Gastroesophageal sphincter (tissue), 3 donors: ENCODE data around the gene THY1.
A peak's percentile ranks its signal among the peaks of the same experiment; 100 is the strongest.

Source experiments
- EP300 ChIP-seq: sonication (generic); formaldehyde crosslinking; IDR thresholded peaks from one replicate; pipeline ENCODE4 v1.6.1; 2017; ENCODE audit warnings: antibody characterized with exemption, mild to moderate bottlenecking
- POLR2A ChIP-seq, 2 donors: fragments of 450-650 bp; IDR thresholded peaks; one replicate each; pipeline ENCODE4 v1.6.1; 2017; ENCODE audit warnings: antibody characterized with exemption in 2 of 2, mild to moderate bottlenecking in 2 of 2, moderate library complexity in 1 of 2
- POLR2AphosphoS5 ChIP-seq: sonication (generic); formaldehyde crosslinking; IDR thresholded peaks from one replicate; pipeline ENCODE4 v1.6.1; 2017; ENCODE audit warnings: antibody characterized with exemption
- TF ChIP-seq, protein P1 (sequence below), 4 experiments: fragments of 200-600 bp in 2 of 4; fragments of 450-650 bp in 2 of 4; sonication (generic) in 1 of 4; IDR thresholded peaks; one replicate each; pipeline ENCODE4 v1.5.1; 2017 to 2019; ENCODE audit warnings: antibody characterized with exemption in 4 of 4, mild to moderate bottlenecking in 2 of 4, moderate library complexity in 2 of 4

DNA sequence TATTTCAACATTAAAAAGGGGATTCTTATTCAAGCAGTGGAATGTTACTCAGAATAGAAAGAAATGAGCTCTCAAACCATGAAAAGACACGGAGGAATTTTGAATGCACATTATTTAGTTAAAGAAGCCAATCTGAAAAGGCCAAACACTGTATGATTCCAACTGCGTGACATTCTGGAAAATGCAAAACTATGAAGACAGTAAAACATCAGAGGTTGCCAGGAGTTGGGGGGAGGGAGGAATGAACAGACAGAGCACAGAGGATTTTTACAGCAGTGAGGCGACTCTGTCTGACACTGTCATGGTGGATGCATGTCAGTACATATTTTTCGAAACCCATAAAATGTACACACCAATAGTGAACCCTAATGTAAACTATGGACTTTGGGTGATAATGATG is 22.9 kb upstream of the THY1 start:
- TF ChIP-seq, protein P1, sequence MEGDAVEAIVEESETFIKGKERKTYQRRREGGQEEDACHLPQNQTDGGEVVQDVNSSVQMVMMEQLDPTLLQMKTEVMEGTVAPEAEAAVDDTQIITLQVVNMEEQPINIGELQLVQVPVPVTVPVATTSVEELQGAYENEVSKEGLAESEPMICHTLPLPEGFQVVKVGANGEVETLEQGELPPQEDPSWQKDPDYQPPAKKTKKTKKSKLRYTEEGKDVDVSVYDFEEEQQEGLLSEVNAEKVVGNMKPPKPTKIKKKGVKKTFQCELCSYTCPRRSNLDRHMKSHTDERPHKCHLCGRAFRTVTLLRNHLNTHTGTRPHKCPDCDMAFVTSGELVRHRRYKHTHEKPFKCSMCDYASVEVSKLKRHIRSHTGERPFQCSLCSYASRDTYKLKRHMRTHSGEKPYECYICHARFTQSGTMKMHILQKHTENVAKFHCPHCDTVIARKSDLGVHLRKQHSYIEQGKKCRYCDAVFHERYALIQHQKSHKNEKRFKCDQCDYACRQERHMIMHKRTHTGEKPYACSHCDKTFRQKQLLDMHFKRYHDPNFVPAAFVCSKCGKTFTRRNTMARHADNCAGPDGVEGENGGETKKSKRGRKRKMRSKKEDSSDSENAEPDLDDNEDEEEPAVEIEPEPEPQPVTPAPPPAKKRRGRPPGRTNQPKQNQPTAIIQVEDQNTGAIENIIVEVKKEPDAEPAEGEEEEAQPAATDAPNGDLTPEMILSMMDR (IDR thresholded peaks at IDR 0.05): no peak
- TF ChIP-seq POLR2AphosphoS5: peak; percentile 37
- no peak for TF ChIP-seq POLR2A (IDR thresholded peaks at IDR 0.05)
- TF ChIP-seq EP300: no peak
